T-helper 1 cell treated with Interleukin-12 subunit alpha and Interleukin-12 subunit beta and Interleukin-4 antibody, amounts not matched to agents 30 ng/mL and 1 ng/mL, for 36 hours (primary cell): ENCODE results near the gene HAVCR2. TPM values are rescaled to one million over a fixed set of nuclear protein-coding genes. Genes with fewer than 3 reads are reported as not detected.

Source experiments
- intact Hi-C: fragments of 100-400 bp; cut with micrococcal nuclease; formaldehyde crosslinking; loops from one replicate; pipeline ENCODE4 v1.15.1; 2024
- total RNA-seq: library from RNA; stranded (reverse); gene quantifications from 2 replicates; pipeline ENCODE4 v1.2.3, GENCODE V29; 2022

Gene HAVCR2
- 215 and 218 TPM in 2 replicates for total RNA-seq

- intact Hi-C loops: loop anchor here (1.0 to 2.0 kb wide), 9 partner anchors 9 to 432 kb away; partner anchors contain the start of genes ITK and MED7
Measured at GRCh38 chr5:157108976-157109375, at the start of gene HAVCR2. TSS of gene HAVCR2 (minus strand) at chr5:157109044. CDS start at chr5:157108983, 61 bp downstream.

DNA sequence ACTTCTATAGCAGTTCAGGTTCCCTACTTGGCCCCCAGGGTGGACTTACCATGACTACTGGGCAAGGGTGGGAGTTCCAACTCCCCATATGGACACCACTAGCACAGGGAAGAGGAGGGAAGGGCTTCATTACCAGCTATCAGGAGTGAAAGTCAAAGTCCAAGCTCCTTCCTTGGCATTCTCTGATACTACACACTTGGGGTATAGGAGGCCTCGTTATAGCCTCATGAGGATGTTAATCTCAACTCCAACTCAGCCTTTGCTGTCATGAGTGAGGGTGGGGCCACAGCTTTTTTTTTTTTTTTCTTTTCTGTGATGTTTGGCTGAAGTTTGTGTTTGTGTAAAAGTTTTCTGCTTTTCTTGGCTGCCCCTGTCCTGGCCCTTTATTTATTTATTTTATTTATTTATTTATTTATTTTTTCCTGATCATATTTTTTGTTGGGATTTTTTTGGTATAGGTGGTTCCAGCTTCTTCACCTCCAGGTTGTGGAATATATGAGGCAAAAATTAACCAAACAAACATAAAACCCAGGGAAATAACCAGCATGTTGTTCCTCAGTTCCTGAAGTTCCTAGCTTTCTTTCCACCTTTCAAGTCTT is 48.5 kb upstream of the HAVCR2 start:
- intact Hi-C loops: no loop called here

GRCh38 chr5:157155297-157155696 is 46.5 kb upstream of the HAVCR2 start:
- intact Hi-C loops: loop anchor here (1.0 kb wide), 3 partner anchors 12 to 25 kb away; partner anchors contain the start of gene ITK

- intact Hi-C loops: no loop called here
Measured at GRCh38 chr5:157150995-157151394, 42.2 kb upstream of the HAVCR2 start.

GRCh38 chr5:157148734-157149615 is 40.1 kb upstream of the HAVCR2 start:
- intact Hi-C loops: loop anchor here (1.0 to 10.0 kb wide), 9 partner anchors 23 to 316 kb away; partner anchors contain the start of genes ITK and NIPAL4

DNA sequence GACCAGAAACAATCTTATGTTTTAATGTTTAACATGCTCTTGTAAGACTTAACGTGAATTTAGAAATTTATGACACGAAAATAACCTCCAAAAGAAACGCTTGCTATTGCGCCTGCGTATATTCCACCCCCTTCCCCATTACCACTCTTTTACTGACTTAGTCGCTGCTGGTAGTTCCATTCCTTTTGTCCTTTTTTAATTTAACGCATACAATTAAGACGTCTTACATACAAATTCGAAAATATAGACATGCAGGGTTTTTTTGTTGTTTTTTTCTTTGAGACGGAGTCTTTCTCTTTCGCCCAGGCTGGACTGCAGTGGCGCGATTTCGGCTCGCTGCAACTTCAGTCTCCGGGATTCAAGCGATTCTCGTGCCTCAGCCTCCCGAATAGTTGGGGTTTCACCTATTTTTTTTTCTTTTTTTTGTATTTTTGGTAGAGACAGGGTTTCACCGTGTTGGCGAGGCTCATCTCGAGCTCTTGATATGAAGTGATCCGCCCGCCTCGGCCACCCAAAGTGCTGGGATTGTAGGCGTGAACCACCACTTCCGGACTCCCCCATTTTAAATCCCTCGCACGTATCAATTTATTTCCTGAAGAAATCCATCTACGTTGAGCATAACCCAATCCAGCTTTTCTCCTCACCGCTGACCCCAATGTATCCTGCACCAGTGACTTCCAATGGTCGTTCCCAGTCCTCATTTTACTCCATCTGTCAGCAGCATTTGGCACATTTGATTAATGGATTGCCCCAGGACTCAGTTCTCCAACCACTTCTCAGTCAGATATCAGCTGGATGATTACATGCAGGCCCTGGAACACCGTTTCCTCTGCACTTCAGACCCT is 34.5 kb upstream of the HAVCR2 start:
- intact Hi-C loops: loop anchor here (1.0 to 10.0 kb wide), 5 partner anchors 29 to 321 kb away; partner anchors contain the start of gene NIPAL4

DNA sequence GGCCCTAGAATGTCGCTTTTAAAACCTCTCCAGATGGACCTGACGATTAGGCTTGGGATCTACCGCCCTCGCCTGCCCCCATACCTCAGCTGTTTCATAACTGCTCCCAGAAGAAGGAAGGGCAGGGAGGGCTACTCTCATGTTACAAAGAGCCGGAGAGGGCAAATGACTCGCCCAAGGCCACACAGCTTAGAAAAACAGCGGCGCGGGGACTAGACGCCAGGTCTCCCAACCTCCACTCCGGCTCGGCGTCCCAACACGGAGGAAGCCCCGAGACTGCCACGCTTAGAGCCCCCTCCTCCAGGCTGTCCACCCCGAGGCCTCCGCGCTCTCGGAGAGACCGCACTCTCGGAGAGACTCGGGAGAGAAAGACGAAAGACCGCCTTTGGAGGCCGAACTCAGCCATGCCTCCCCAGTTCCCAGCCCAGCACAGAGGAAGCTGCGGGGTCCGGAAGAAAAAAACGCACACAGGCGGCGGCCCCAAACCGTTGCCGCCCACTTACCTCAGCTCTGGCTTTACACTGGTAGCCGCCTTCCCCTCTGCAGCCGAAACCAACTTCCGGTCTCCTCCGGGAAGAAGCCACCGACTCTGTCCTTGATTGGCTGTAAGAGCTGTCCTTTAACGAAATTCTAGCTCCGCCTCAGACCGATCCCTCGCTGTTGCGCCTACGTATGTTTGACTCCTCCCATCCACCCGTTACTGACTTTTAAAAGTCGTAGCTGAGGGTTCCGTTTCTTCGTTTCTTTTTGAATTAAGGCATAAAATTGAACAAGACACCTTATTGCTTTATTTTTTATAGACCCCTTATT is 33.7 kb upstream of the HAVCR2 start, which contains the start of gene MED7:
Gene MED7, minus strand, starts transcription at position 549 of the 810 bp plus-strand sequence. CDS start 3,434 bp downstream, outside the sequence.
- intact Hi-C loops: loop anchor here (1.0 to 10.0 kb wide), 11 partner anchors 29 to 589 kb away; partner anchors contain the start of genes HAVCR2, NIPAL4 and THG1L

- intact Hi-C loops: loop anchor here (10.0 kb wide), 1 partner anchor 483 kb away; no protein-coding TSS in a partner anchor
Measured at GRCh38 chr5:157137691-157138090, 28.8 kb upstream of the HAVCR2 start.

DNA sequence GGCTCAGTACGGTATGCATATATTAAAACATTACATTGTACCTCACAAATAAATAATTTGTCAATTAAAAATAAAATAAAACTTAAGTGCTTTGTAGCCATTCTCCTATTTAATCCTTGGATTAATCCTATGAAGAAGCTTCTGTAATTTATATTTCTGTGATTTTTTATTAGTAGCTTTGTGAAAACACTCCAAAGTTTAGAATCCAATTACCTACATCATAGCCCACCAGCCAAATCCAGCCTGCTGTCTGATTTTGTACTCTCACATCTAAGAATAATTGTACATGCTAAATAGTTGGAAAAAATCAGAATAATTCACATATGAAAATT is 23.4 kb upstream of the HAVCR2 start:
- intact Hi-C loops: loop anchor here (1.0 to 10.0 kb wide), 10 partner anchors 197 to 1993 kb away; no protein-coding TSS in a partner anchor

GRCh38 chr5:157130925-157131324 is 22.1 kb upstream of the HAVCR2 start:
- intact Hi-C loops: loop anchor here (5.0 to 10.0 kb wide), 2 partner anchors 294 to 476 kb away; no protein-coding TSS in a partner anchor

DNA sequence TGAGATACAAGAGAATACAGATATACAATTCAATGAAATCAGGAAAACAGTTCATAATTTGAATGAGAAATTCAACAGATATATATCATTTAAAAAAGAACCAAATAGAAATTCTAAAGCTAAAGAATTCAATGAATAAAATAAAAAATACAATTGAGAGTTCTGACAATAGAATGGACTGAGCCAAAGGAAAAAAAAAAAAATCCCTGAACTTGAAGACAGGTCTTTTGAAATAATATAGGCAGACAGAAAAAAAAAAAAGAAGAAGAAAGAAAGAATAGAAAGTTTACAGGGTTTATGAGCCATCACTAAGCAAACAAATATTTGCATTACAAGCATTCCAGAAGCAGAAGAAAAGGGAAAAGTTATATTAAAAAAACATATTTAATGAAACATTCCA is 12.9 kb upstream of the HAVCR2 start:
- intact Hi-C loops: no loop called here

DNA sequence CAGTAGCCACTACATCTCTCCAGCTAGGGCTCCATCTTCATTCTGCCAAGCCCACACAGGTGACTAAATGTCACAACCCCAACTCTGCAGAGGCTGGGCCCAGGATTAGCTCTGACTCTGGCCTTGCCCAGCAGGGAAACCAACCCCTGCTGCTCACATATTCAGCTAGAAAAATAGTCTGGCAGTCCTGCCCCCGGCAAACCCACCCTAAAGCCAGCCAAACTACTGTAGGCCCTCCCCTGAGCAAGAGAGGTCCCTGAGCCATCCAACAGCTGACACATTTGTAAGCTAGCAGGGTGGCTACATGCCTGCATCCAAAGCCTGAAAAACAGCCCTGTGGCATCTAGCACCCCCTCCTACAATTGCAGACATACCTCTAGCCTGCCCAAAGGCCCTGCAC is 11.3 kb upstream of the HAVCR2 start:
- intact Hi-C loops: no loop called here

DNA sequence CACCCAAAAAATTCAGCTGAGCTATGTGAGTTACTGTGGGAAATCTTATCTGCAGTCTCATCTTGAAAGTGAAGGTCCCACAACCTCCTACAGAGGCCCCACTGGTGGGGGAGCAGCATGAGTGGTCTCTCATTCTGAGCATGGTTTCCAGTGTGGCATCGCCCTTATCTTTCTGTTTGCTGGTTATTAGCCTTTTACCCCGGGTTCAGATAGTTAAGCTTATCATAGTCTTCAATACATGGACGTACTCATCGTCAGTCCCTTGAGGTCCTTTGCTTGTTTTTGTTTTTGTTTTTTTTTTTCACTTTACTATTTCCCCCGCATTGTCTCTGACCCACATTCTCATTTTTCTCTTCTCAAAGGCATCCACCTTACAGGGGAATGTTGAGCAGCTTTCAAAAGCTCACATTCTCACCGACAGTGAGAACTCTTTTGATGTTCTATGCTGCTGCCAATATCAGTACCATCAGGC is 7.7 kb upstream of the HAVCR2 start:
- intact Hi-C loops: loop anchor here (1.0 kb wide), 1 partner anchor 13 kb away; no protein-coding TSS in a partner anchor

DNA sequence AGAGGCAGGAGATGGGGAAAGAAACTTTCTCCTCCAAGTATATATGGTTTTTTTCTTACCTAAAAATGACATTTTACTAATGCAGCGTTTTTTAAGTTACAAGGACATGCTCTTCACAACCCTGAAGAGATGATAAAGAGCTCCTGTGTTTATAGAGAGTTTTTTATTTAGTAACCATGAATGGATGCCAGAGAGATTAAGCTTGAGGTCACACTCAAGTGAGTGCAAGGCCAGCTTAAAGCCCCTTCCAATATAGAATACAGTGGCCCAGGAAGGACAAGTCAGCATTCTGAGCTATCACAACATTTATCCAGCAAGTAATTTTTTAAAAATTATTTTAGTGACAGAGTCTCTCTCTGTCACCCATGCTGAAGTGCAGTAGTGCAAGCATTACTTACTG is 6.7 kb upstream of the HAVCR2 start:
- intact Hi-C loops: no loop called here

DNA sequence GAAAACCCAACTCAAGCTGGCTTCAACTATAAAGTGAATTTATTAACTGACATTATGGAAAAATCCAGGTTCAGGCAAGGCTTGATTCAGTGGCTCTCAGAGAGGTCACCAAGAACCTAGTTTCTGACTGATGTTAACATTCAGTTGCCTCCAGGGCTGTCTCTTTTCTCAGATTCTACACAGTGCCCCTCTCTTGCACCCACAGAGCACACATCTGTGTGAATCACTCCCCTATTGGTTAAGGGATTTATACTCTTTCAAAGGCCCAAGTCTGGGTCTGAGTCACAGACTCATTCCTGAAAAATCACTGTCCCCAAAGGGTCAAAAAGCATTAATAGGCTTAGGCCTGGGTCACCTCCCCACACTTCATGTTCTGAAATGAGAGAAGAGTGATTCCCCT is 6.2 kb upstream of the HAVCR2 start:
- intact Hi-C loops: no loop called here

- intact Hi-C loops: loop anchor here (1.0 to 5.0 kb wide), 3 partner anchors 29 to 711 kb away; partner anchors contain the start of gene MED7
Measured at GRCh38 chr5:157113002-157113401, 4.2 kb upstream of the HAVCR2 start.

DNA sequence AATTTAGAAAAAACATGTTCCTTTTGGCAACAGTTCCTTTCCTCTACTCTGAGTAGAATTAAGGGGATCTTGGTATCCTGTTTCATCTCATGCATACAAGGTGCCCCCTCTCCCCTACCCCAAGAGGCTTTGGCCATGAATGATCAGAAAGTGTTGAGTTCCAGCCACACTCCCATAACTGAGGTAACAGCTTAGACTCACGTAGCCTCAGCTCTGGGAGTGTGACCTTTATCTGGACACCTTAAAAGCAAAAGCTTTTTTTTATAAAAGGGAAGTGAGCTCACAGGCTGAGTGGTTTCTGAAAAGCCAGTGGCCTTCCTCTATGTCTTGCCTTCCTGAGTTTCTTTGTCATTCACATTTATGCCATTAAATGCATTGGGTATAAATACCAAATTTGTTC is 900 bp upstream of the HAVCR2 start:
- intact Hi-C loops: loop anchor here (1.0 to 5.0 kb wide), 11 partner anchors 9 to 707 kb away; partner anchors contain the start of genes ITK and MED7

DNA sequence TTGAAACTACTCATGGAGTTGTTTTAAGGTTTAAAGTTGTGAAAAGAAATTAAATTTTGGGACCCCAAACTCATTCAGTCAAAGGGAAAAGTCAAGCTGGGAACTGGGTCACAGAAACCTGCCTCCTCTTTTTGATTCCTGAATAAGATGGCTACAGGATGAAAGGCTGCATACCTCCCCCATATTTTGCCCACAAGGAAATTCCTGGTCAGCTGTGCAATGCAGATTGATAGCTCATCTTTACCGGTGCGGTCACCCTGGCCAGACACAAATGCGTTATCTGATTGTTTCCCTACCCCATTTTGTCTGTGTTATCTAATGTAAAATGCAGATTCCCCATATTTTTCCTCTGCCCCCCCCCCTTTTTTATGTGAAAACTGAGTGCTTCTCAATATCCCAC is 1.3 kb downstream of the HAVCR2 start:
- intact Hi-C loops: no loop called here

DNA sequence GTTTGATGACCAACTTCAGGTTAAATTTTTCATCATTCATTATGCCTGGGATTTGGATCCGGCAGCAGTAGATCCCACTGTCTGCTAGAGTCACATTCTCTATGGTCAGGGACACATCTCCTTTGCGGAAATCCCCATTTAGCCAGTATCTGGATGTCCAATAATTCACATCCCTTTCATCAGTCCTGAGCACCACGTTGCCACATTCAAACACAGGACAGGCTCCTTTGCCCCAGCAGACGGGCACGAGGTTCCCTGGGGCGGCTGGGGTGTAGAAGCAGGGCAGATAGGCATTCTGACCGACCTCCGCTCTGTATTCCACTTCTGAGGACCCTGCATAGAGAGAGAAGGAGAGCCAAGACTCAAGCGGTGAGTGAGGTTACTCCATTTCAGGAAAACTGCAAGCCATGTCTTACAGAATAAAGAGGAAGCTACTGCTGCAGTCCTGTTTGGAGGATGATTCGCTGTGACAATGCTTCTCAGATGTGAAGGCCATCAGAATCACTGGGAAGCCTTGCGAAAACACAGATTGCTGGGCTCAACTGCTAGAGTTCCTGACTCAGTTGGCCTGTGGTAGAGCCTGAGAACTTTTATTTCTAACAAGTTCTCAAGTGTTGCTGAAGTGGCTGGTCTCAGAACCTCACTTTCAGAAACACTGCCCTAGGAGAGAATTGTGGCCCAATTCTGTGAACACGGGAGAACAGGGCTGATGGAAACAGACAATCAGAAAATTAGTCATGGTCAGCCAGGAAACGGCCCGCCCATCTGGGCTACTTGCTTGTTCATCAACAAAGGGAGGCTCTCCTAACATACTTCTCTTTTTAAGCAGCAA is 2.0 kb downstream of the HAVCR2 start:
- intact Hi-C loops: no loop called here
